Astrocyte (in vitro differentiated cells and primary cell): Measurements from ENCODE around the gene SCN8A. TPM values are rescaled to one million over a fixed set of nuclear protein-coding genes. Genes with fewer than 3 reads are reported as not detected.
A peak's percentile ranks its signal among the peaks of the same experiment; 100 is the strongest.

Source experiments
- DNase-seq: peaks from one replicate; pipeline ENCODE4 v3.0.0-alpha.2; 2010; ENCODE audit warnings: low read depth
- FAIRE-seq: peaks from 2 replicates; lab custom pipeline; 2011; peaks lifted over from hg19 to GRCh38; lab: Jason Lieb, UNC
- H2AFZ ChIP-seq: 2 replicates; pipeline ENCODE4 v1.6.0; 2012; ENCODE audit warnings: low read depth, low read length, inconsistent platforms
- H3K27ac ChIP-seq: 2 replicates; pipeline ENCODE4 v1.5.1; 2011; ENCODE audit warnings: low read depth, low read length, inconsistent platforms
- H3K27me3 ChIP-seq: 2 replicates; pipeline ENCODE4 v1.6.0; 2011; ENCODE audit warnings: low read length, inconsistent platforms; ENCODE audit not compliant: insufficient read depth
- H3K36me3 ChIP-seq: 2 replicates; pipeline ENCODE4 v1.5.1; 2011; ENCODE audit warnings: low read length, inconsistent platforms; ENCODE audit not compliant: insufficient read depth
- H3K4me1 ChIP-seq: 2 replicates; pipeline ENCODE4 v1.5.1; 2011; ENCODE audit warnings: low read length, inconsistent platforms; ENCODE audit not compliant: insufficient read depth
- H3K4me2 ChIP-seq: 2 replicates; pipeline ENCODE4 v1.6.0; 2012; ENCODE audit warnings: low read length, inconsistent platforms
- H3K4me3 ChIP-seq: 2 replicates; pipeline ENCODE4 v1.5.1; 2011; ENCODE audit warnings: low read depth, mild to moderate bottlenecking, low read length, inconsistent platforms; ENCODE audit not compliant: insufficient read depth
- H3K79me2 ChIP-seq: 2 replicates; pipeline ENCODE4 v1.6.0; 2012; ENCODE audit warnings: mild to moderate bottlenecking, low read length, inconsistent platforms; ENCODE audit not compliant: insufficient read depth
- H3K9ac ChIP-seq: 2 replicates; pipeline ENCODE4 v1.6.0; 2012; ENCODE audit warnings: mild to moderate bottlenecking, low read length, inconsistent platforms
- H3K9me3 ChIP-seq: 2 replicates; pipeline ENCODE4 v1.5.1; 2012; ENCODE audit warnings: low read depth, mild to moderate bottlenecking, low read length, inconsistent platforms; ENCODE audit not compliant: insufficient read depth
- H4K20me1 ChIP-seq: 2 replicates; pipeline ENCODE4 v1.6.0; 2012; ENCODE audit warnings: low read length, inconsistent platforms; ENCODE audit not compliant: insufficient read depth
- H3K27ac Mint-ChIP-seq: one replicate; pipeline ENCODE4 v1.8.0; 2021; ENCODE audit warnings: mild to moderate bottlenecking, mixed read lengths; ENCODE audit not compliant: unreplicated experiment
- H3K27me3 Mint-ChIP-seq: one replicate; pipeline ENCODE4 v1.8.0; 2021; ENCODE audit warnings: low read depth, mixed read lengths; ENCODE audit not compliant: unreplicated experiment
- H3K36me3 Mint-ChIP-seq: one replicate; pipeline ENCODE4 v1.8.0; 2021; ENCODE audit warnings: low read depth, mixed read lengths; ENCODE audit not compliant: unreplicated experiment
- H3K4me1 Mint-ChIP-seq: one replicate; pipeline ENCODE4 v1.8.0; 2021; ENCODE audit warnings: low read depth, mixed read lengths; ENCODE audit not compliant: unreplicated experiment
- H3K4me3 Mint-ChIP-seq: one replicate; pipeline ENCODE4 v1.8.0; 2021; ENCODE audit warnings: mild to moderate bottlenecking, moderate library complexity, mixed read lengths; ENCODE audit not compliant: unreplicated experiment
- H3K9me3 Mint-ChIP-seq: one replicate; pipeline ENCODE4 v1.8.0; 2021; ENCODE audit warnings: mild to moderate bottlenecking, mixed read lengths; ENCODE audit not compliant: unreplicated experiment
- CTCF ChIP-seq: IDR thresholded peaks from 2 replicates; pipeline ENCODE4 v1.5.1; 2011; ENCODE audit warnings: low read depth, mild to moderate bottlenecking, inconsistent platforms, low read length, moderate library complexity; ENCODE audit not compliant: insufficient read depth
- EZH2 ChIP-seq: IDR thresholded peaks from 2 replicates; pipeline ENCODE4 v1.6.1; 2012; ENCODE audit warnings: mild to moderate bottlenecking, low read length, inconsistent platforms; ENCODE audit not compliant: insufficient read depth
- total RNA-seq: library from RNA; stranded (reverse); gene quantifications from 2 replicates; pipeline ENCODE4 v1.2.1, GENCODE V29; 2021

The SCN8A gene
- total RNA-seq, 1 donor from 2014 or later, result 6.5 TPM

- Histone ChIP-seq H3K79me2 (no peaks in the 10 kb centered on the region), H2AFZ (no peak overlapping the region), H4K20me1 (peaks cover 4% of the 10 kb centered on the region), H3K9me3 (no peaks in the 10 kb centered on the region), H3K4me1 (no peaks in the 10 kb centered on the region), H3K4me2 (no peak overlapping the region), H3K27ac (no peak overlapping the region), H3K36me3 (no peaks in the 10 kb centered on the region), H3K9ac (no peak overlapping the region), H3K27me3 (no peaks in the 10 kb centered on the region), H3K4me3 (no peak overlapping the region)
- no peak overlapping the region for H3K27ac Mint-ChIP-seq
- FAIRE-seq (peak; percentile 5), DNase-seq (no peak)
- TF ChIP-seq CTCF (no peak), EZH2 (no peak)
- H3K9me3 Mint-ChIP-seq, result no peaks in the 10 kb centered on the region
- H3K27me3 Mint-ChIP-seq, result no peaks in the 10 kb centered on the region
- H3K4me3 Mint-ChIP-seq, result no peak overlapping the region
- peaks cover 10% of the 10 kb centered on the region for H3K4me1 Mint-ChIP-seq
- H3K36me3 Mint-ChIP-seq, result no peaks in the 10 kb centered on the region
Measured at GRCh38 chr12:51669271-51669670, 78.2 kb downstream of the SCN8A start.

GRCh38 chr12:51669996-51670395 lies 79.0 kb downstream of the SCN8A start:
- Histone ChIP-seq H3K9ac (no peak overlapping the region), H3K27ac (no peak overlapping the region), H3K9me3 (no peaks in the 10 kb centered on the region), H3K4me3 (no peak overlapping the region), H3K4me1 (no peaks in the 10 kb centered on the region), H2AFZ (no peak overlapping the region), H3K79me2 (no peaks in the 10 kb centered on the region), H3K4me2 (no peak overlapping the region), H4K20me1 (peaks cover 6% of the 10 kb centered on the region), H3K27me3 (no peaks in the 10 kb centered on the region), H3K36me3 (no peaks in the 10 kb centered on the region)
- no peak for TF ChIP-seq EZH2
- TF ChIP-seq CTCF, result no peak
- Mint-ChIP-seq H3K9me3 (no peaks in the 10 kb centered on the region), H3K4me1 (peaks cover 10% of the 10 kb centered on the region), H3K4me3 (no peak overlapping the region), H3K27me3 (peaks cover 2% of the 10 kb centered on the region), H3K27ac (no peak overlapping the region), H3K36me3 (no peaks in the 10 kb centered on the region)
- DNase-seq, result no peak
- no peak for FAIRE-seq

GRCh38 chr12:51672334-51672733 lies 81.3 kb downstream of the SCN8A start:
- Histone ChIP-seq H2AFZ (no peak overlapping the region), H3K79me2 (no peaks in the 10 kb centered on the region), H4K20me1 (peaks cover 10% of the 10 kb centered on the region), H3K9ac (no peak overlapping the region), H3K27ac (no peak overlapping the region), H3K9me3 (no peaks in the 10 kb centered on the region), H3K4me1 (no peaks in the 10 kb centered on the region), H3K36me3 (no peaks in the 10 kb centered on the region), H3K4me2 (no peak overlapping the region), H3K27me3 (no peaks in the 10 kb centered on the region), H3K4me3 (no peak overlapping the region)
- DNase-seq, result peak; percentile 16
- no peaks in the 10 kb centered on the region for H3K9me3 Mint-ChIP-seq
- no peak overlapping the region for H3K27ac Mint-ChIP-seq
- TF ChIP-seq EZH2, result no peak
- TF ChIP-seq CTCF, result no peak
- no peaks in the 10 kb centered on the region for H3K36me3 Mint-ChIP-seq
- peaks cover 10% of the 10 kb centered on the region for H3K4me1 Mint-ChIP-seq
- peaks cover 2% of the 10 kb centered on the region for H3K27me3 Mint-ChIP-seq
- no peak overlapping the region for H3K4me3 Mint-ChIP-seq
- no peak for FAIRE-seq
